Measurements from ENCODE around the gene SPHK1.

Gene SPHK1

GRCh38 chr17:76371656-76372628 lies 12.5 kb upstream of the SPHK1 start:
- POLR2A ChIA-PET: interaction anchor here (0.6 to 3.4 kb wide), 4 partner anchors 10 to 18 kb away, joined by 3 to 37 read pairs (median 12); partner anchors contain the start of genes PRPSAP1 and SPHK1

GRCh38 chr17:76376318-76377133 lies 7.9 kb upstream of the SPHK1 start:
- no peak for TF ChIP-seq CTCF (IDR thresholded peaks at IDR 0.05; ENCODE audit: insufficient read depth, low read length, missing control alignments)
- CTCF ChIA-PET: interaction anchor here (1.1 to 2.0 kb wide), 6 partner anchors 8 to 97 kb away, joined by 3 to 6 read pairs (median 4); partner anchors contain the start of genes SPHK1 and UBE2O
- no peak for DNase-seq (ENCODE audit: low read depth, low spot score)
- POLR2A ChIA-PET: no interaction called here
- H3K4me3 ChIP-seq (ENCODE audit: low read depth, low read length): no peak overlapping the region

More at GRCh38 chr17:76371656-76372628, 12.5 kb upstream of the SPHK1 start:
- no peak for TF ChIP-seq CTCF (IDR thresholded peaks at IDR 0.05; ENCODE audit: insufficient read depth, low read length, missing control alignments)
- H3K4me3 ChIP-seq (ENCODE audit: low read depth, low read length): no peak overlapping the region
- CTCF ChIA-PET: interaction anchor here (1.0 to 13.3 kb wide), 7 partner anchors 10 to 92 kb away, joined by 3 to 186 read pairs (median 5); partner anchors contain the start of genes PRPSAP1 and SPHK1
- peak; percentile 66 for DNase-seq (ENCODE audit: low read depth, low spot score)

DNA sequence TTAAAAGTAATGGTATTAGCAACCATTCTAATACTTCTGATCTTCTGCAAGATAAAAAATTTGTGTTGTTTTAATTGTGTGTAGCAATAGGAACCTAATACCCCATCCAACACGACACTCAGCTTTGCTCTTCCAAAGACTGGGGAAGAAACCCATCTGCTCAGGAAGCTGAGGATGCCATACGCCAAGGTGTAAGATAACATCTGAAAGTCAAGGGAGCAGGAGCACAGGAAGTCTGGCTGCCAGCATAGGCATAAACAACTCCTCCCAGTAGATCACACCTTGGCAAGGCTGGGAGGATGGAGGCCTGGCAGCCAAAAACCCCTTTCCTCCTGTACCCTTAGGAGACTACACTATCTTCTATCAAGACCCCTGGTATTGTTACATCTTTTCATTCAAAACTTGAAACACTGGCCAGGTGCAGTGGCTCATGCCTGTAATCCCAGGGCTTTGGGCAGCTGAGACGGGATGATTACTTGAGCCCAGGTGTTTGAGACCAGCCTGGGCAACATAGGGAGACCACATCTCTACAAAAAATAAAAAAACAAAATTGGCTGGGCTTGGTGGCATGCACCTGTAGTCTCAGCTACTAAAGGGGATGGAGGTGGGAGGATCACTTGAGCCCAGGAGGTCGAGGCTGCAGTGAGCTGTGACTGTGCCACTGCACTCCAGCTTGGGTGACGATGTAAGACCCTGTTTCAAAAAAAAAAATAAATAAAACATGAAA lies 5.7 kb upstream of the SPHK1 start:
- CTCF ChIA-PET: interaction anchor here (8.9 kb wide), 1 partner anchor 13 kb away, joined by 186 read pairs; no protein-coding TSS in a partner anchor
- DNase-seq (ENCODE audit: low read depth, low spot score): no peak
- no peak for TF ChIP-seq CTCF (IDR thresholded peaks at IDR 0.05; ENCODE audit: insufficient read depth, low read length, missing control alignments)
- POLR2A ChIA-PET: no interaction called here
- no peak overlapping the region for H3K4me3 ChIP-seq (ENCODE audit: low read depth, low read length)

GRCh38 chr17:76379275-76379641 lies 5.2 kb upstream of the SPHK1 start:
- TF ChIP-seq CTCF (IDR thresholded peaks at IDR 0.05; ENCODE audit: insufficient read depth, low read length, missing control alignments): no peak
- ChIA-PET POLR2A (no interaction called here), CTCF (interaction anchor here (8.9 to 27.1 kb wide), 2 partner anchors 14 to 27 kb away, joined by 186 to 578 read pairs; no protein-coding TSS in a partner anchor)
- no peak for DNase-seq (ENCODE audit: low read depth, low spot score)
- H3K4me3 ChIP-seq (ENCODE audit: low read depth, low read length): no peak overlapping the region

DNA sequence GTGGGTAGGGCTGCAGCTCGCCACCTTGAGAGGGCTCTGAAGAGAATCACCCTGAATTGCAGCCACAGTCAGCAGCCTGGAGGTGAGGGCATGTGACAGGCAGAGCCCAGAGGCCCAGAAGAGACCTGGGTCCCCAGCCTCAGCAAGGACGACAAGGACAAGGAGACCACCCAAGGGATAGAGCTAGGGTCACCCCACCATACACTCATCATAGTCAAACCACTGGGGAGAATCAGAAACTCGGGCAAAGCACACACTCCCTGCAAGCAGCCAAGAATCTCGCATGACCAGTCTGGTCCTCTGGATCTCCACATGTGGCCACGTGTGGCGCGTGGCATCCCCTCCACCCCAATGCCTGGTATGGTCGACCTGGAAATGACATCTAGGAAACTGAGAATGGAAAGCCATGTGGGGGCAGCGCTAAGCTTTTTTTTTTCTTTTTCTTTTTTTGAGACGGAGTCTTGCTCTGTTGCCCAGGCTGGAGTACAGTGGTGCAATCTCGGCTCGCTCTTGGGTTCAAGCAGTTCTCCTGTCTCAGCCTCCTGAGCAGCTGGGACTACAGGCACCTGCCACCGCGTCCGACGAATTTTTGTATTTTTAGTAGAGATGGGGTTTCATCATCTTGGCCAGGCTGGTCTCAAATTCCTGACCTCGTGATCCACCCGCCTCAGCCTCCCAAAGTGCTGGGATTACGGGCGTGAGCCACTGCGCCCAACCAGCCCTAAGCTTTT lies 4.6 kb upstream of the SPHK1 start:
- TF ChIP-seq CTCF (IDR thresholded peaks at IDR 0.05; ENCODE audit: insufficient read depth, low read length, missing control alignments): no peak
- no peak overlapping the region for H3K4me3 ChIP-seq (ENCODE audit: low read depth, low read length)
- POLR2A ChIA-PET: interaction anchor here (0.6 kb wide), 1 partner anchor 9 kb away, joined by 4 read pairs; no protein-coding TSS in a partner anchor
- DNase-seq (ENCODE audit: low read depth, low spot score): no peak
- CTCF ChIA-PET: interaction anchor here (6.8 to 27.1 kb wide), 3 partner anchors 14 to 27 kb away, joined by 74 to 578 read pairs (median 186); partner anchors contain the start of gene PRPSAP1

All from AG04449 (cell line).